Measurements from ENCODE around the gene SLC25A43.

The SLC25A43 gene

GRCh38 chrX:119389214-119389613 lies 9.9 kb upstream of the SLC25A43 start:
- H3K36me3 Mint-ChIP-seq (ENCODE audit: insufficient read depth) = no peaks in the 10 kb centered on the region
- H3K9me3 Mint-ChIP-seq = no peaks in the 10 kb centered on the region
- H3K27me3 Mint-ChIP-seq = no peaks in the 10 kb centered on the region
- DNase-seq (no peak), ATAC-seq (replicated peaks) (no peak)
- H3K4me3 Mint-ChIP-seq = no peak overlapping the region
- H3K27ac Mint-ChIP-seq = no peak overlapping the region
- no peaks in the 10 kb centered on the region for H3K4me1 Mint-ChIP-seq (ENCODE audit: low read depth in 2 of 2)

- DNase-seq = no peak
- Mint-ChIP-seq H3K36me3 (ENCODE audit: insufficient read depth) (no peaks in the 10 kb centered on the region), H3K9me3 (no peaks in the 10 kb centered on the region), H3K27me3 (no peaks in the 10 kb centered on the region), H3K4me3 (no peak overlapping the region), H3K4me1 (ENCODE audit: low read depth in 2 of 2) (no peaks in the 10 kb centered on the region), H3K27ac (no peak overlapping the region)
- no peak for ATAC-seq (replicated peaks)
Observed at GRCh38 chrX:119389871-119390501, 9.2 kb upstream of the SLC25A43 start.

GRCh38 chrX:119391279-119391678 lies 7.9 kb upstream of the SLC25A43 start:
- Mint-ChIP-seq H3K4me3 (no peak overlapping the region), H3K4me1 (ENCODE audit: low read depth in 2 of 2) (no peaks in the 10 kb centered on the region), H3K27me3 (no peaks in the 10 kb centered on the region), H3K36me3 (ENCODE audit: insufficient read depth) (no peaks in the 10 kb centered on the region), H3K9me3 (no peaks in the 10 kb centered on the region), H3K27ac (no peak overlapping the region)
- DNase-seq (no peak), ATAC-seq (replicated peaks) (no peak)

- DNase-seq = no peak
- H3K27ac Mint-ChIP-seq = no peak overlapping the region
- ATAC-seq (replicated peaks) = no peak
- no peaks in the 10 kb centered on the region for H3K9me3 Mint-ChIP-seq
- no peaks in the 10 kb centered on the region for H3K36me3 Mint-ChIP-seq (ENCODE audit: insufficient read depth)
- H3K27me3 Mint-ChIP-seq = no peaks in the 10 kb centered on the region
- no peaks in the 10 kb centered on the region for H3K4me1 Mint-ChIP-seq (ENCODE audit: low read depth in 2 of 2)
- no peak overlapping the region for H3K4me3 Mint-ChIP-seq
Observed at GRCh38 chrX:119393144-119393543, 6.0 kb upstream of the SLC25A43 start.

- H3K27me3 Mint-ChIP-seq = no peaks in the 10 kb centered on the region
- peak overlapping the region; percentile 87 to 88 for H3K4me3 Mint-ChIP-seq
- no peaks in the 10 kb centered on the region for H3K36me3 Mint-ChIP-seq (ENCODE audit: insufficient read depth)
- ATAC-seq (replicated peaks) (peak; percentile 6), DNase-seq (peak in 1 of 3 experiments; percentile 1)
- H3K27ac Mint-ChIP-seq = peak overlapping the region; percentile 92 to 95
- no peaks in the 10 kb centered on the region for H3K9me3 Mint-ChIP-seq
- H3K4me1 Mint-ChIP-seq (ENCODE audit: low read depth in 2 of 2) = peaks cover 13 to 15% of the 10 kb centered on the region in 2 donors
Observed at GRCh38 chrX:119398587-119398973, 556 bp upstream of the SLC25A43 start.

GRCh38 chrX:119399772-119400101 lies 601 bp downstream of the SLC25A43 start:
- ATAC-seq (replicated peaks) (no peak), DNase-seq (no peak)
- peak overlapping the region; percentile 43 to 63 for H3K4me3 Mint-ChIP-seq
- H3K4me1 Mint-ChIP-seq (ENCODE audit: low read depth in 2 of 2) = peaks cover 13 to 15% of the 10 kb centered on the region in 2 donors
- no peaks in the 10 kb centered on the region for H3K9me3 Mint-ChIP-seq
- H3K36me3 Mint-ChIP-seq (ENCODE audit: insufficient read depth) = no peaks in the 10 kb centered on the region
- peak overlapping the region in 1 of 2 donors; percentile 44 for H3K27ac Mint-ChIP-seq
- H3K27me3 Mint-ChIP-seq = no peaks in the 10 kb centered on the region

- no peak for DNase-seq
- Mint-ChIP-seq H3K36me3 (ENCODE audit: insufficient read depth) (no peaks in the 10 kb centered on the region), H3K9me3 (no peaks in the 10 kb centered on the region), H3K27me3 (no peaks in the 10 kb centered on the region), H3K4me3 (no peak overlapping the region), H3K4me1 (ENCODE audit: low read depth in 2 of 2) (peaks cover 13 to 15% of the 10 kb centered on the region in 2 donors), H3K27ac (no peak overlapping the region)
- ATAC-seq (replicated peaks) = no peak
Observed at GRCh38 chrX:119401569-119401968, 2.4 kb downstream of the SLC25A43 start.

- Mint-ChIP-seq H3K27ac (no peak overlapping the region), H3K9me3 (no peaks in the 10 kb centered on the region), H3K36me3 (ENCODE audit: insufficient read depth) (no peaks in the 10 kb centered on the region), H3K4me1 (ENCODE audit: low read depth in 2 of 2) (peaks cover 13 to 15% of the 10 kb centered on the region in 2 donors), H3K27me3 (no peaks in the 10 kb centered on the region), H3K4me3 (no peak overlapping the region)
- no peak for ATAC-seq (replicated peaks)
- DNase-seq = no peak
Observed at GRCh38 chrX:119402588-119402987, 3.5 kb downstream of the SLC25A43 start.

GRCh38 chrX:119406776-119407175 lies 7.6 kb downstream of the SLC25A43 start:
- no peaks in the 10 kb centered on the region for H3K27me3 Mint-ChIP-seq
- no peak for ATAC-seq (replicated peaks)
- H3K9me3 Mint-ChIP-seq = no peaks in the 10 kb centered on the region
- DNase-seq = no peak
- H3K36me3 Mint-ChIP-seq (ENCODE audit: insufficient read depth) = no peaks in the 10 kb centered on the region
- peaks cover under 1 to 4% of the 10 kb centered on the region in 2 donors for H3K4me1 Mint-ChIP-seq (ENCODE audit: low read depth in 2 of 2)
- no peak overlapping the region for H3K4me3 Mint-ChIP-seq
- H3K27ac Mint-ChIP-seq = no peak overlapping the region

GRCh38 chrX:119407681-119408080 lies 8.5 kb downstream of the SLC25A43 start:
- no peaks in the 10 kb centered on the region for H3K27me3 Mint-ChIP-seq
- ATAC-seq (replicated peaks) (no peak), DNase-seq (no peak)
- peaks cover 0 to 4% of the 10 kb centered on the region in 2 donors for H3K4me1 Mint-ChIP-seq (ENCODE audit: low read depth in 2 of 2)
- no peak overlapping the region for H3K4me3 Mint-ChIP-seq
- H3K27ac Mint-ChIP-seq = no peak overlapping the region
- no peaks in the 10 kb centered on the region for H3K36me3 Mint-ChIP-seq (ENCODE audit: insufficient read depth)
- no peaks in the 10 kb centered on the region for H3K9me3 Mint-ChIP-seq

GRCh38 chrX:119410027-119410819 lies 11.1 kb downstream of the SLC25A43 start:
- H3K4me3 Mint-ChIP-seq = no peak overlapping the region
- H3K36me3 Mint-ChIP-seq (ENCODE audit: insufficient read depth) = no peaks in the 10 kb centered on the region
- DNase-seq (no peak), ATAC-seq (replicated peaks) (no peak)
- H3K27ac Mint-ChIP-seq = no peak overlapping the region
- H3K27me3 Mint-ChIP-seq = no peaks in the 10 kb centered on the region
- H3K9me3 Mint-ChIP-seq = no peaks in the 10 kb centered on the region
- H3K4me1 Mint-ChIP-seq (ENCODE audit: low read depth in 2 of 2) = peaks cover 0 to 4% of the 10 kb centered on the region in 2 donors

GRCh38 chrX:119410854-119411253 lies 11.7 kb downstream of the SLC25A43 start:
- DNase-seq = no peak

GRCh38 chrX:119411959-119412358 lies 12.8 kb downstream of the SLC25A43 start:
- DNase-seq (no peak), ATAC-seq (replicated peaks) (no peak)
- peaks cover 0 to 4% of the 10 kb centered on the region in 2 donors for H3K4me1 Mint-ChIP-seq (ENCODE audit: low read depth in 2 of 2)
- no peaks in the 10 kb centered on the region for H3K27me3 Mint-ChIP-seq
- no peaks in the 10 kb centered on the region for H3K9me3 Mint-ChIP-seq
- H3K4me3 Mint-ChIP-seq = no peak overlapping the region
- no peaks in the 10 kb centered on the region for H3K36me3 Mint-ChIP-seq (ENCODE audit: insufficient read depth)
- no peak overlapping the region for H3K27ac Mint-ChIP-seq

More at GRCh38 chrX:119410854-119411253, 11.7 kb downstream of the SLC25A43 start:
- H3K4me1 Mint-ChIP-seq (ENCODE audit: low read depth in 2 of 2) = peaks cover 0 to 4% of the 10 kb centered on the region in 2 donors
- ATAC-seq (replicated peaks) = no peak
- H3K27ac Mint-ChIP-seq = no peak overlapping the region
- no peaks in the 10 kb centered on the region for H3K9me3 Mint-ChIP-seq
- no peaks in the 10 kb centered on the region for H3K27me3 Mint-ChIP-seq
- no peak overlapping the region for H3K4me3 Mint-ChIP-seq
- H3K36me3 Mint-ChIP-seq (ENCODE audit: insufficient read depth) = no peaks in the 10 kb centered on the region

- Mint-ChIP-seq H3K27ac (no peak overlapping the region), H3K36me3 (ENCODE audit: insufficient read depth) (no peaks in the 10 kb centered on the region), H3K27me3 (no peaks in the 10 kb centered on the region), H3K4me3 (no peak overlapping the region), H3K4me1 (ENCODE audit: low read depth in 2 of 2) (no peaks in the 10 kb centered on the region), H3K9me3 (no peaks in the 10 kb centered on the region)
- ATAC-seq (replicated peaks) (no peak), DNase-seq (no peak)
Observed at GRCh38 chrX:119417376-119417775, 18.2 kb downstream of the SLC25A43 start.
